Activated T-cell treated with anti-CD3 and anti-CD28 coated beads for 1 hour (primary cell): ENCODE results near the gene DEPDC7.
"Not testable (repeated sequence)": the region's sequence is repeated elsewhere in the genome, so short reads cannot be mapped to it uniquely, and the experiment has no call there.

Source experiments
- DNase-seq: peaks from one replicate; pipeline ENCODE4 v3.0.0-alpha.2; 2020; ENCODE audit warnings: low read depth

The DEPDC7 gene

DNA sequence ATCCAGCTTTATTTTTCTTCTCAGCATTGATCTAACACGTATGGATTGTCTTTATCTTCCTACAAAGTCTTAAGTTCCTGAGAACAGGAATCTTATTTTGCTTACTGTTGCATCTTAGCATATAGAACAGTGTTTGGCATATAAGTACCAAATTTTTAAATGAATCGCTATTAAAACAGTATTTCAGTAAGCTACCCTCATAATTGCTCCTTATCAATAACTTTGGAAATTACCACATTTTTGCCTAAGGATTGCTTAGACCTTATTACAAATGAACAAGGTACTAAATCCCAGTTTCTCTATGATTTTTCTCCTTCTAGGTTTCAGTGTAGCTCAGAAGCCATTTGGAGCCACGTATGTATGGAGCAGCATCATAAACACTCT, 9.7 kb downstream of the DEPDC7 start:
- no peak for DNase-seq

DNA sequence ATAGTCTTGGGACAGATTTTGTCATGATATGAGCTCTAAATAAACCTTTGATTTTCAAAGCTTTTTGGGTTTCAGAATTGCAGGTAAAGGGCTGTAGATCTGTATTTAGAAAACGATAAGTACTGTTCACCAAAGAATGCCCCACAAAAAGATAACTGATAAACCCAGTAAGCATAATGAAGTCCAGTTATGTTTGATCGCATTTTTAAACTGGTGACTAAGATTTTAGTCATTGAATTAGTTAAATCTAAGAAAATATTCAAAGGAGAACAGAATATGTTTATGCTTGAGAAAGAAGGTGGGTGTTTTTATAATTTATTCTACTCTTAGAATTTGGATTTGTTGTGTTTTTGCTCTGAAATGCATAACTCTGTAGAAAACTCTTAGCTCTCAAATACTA, 11.6 kb downstream of the DEPDC7 start:
- DNase-seq, result no peak

DNA sequence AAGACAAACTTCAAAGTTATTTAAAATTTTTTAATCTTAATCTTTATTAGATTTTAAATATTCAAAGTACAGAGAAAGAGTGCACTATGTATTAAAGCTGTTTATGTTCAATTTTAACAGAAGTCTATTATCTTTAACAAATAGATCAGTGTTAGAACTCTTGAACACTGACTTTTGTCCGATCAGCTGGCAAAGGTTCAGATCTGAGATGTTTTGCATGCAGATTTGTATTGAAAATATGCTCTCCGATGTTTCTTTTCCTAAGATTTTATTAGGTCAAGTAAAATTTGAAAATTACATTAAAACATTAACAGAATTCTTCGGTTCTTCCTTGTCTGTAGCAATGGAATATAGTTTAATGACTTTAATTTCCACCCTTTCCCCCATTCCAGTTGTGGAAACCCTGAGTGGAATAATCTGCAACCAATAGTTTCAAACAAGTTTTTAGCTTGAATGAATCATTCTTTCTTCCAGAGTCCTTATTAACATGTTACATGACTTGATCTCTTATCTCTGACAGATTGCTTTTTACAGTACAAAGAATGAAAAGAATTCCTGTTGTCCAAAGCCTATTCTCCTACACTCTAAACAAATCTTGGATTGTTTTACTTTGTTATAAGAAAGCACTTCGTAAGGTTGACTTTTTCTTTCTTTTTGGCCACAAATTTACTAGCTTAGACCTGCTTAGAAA, 12.3 kb downstream of the DEPDC7 start:
- no peak for DNase-seq

DNA sequence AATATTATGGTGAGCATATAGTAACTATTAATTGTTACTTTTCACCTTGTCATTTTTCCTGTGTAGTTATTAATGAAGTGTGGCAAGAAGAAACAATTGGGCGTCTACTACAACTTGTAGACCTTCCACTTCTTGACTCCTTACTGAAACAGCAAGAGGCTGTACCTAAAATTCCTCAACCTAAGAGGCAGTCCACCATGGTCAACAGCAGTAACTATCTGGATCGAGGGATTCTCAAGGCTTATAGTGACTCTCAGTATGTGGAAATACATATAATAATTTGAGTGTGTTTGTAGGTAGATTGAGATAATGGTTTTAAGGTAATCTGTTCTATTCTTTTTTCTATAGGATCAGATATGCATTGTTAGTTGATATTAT, 12.8 kb downstream of the DEPDC7 start:
- DNase-seq, result no peak

DNA sequence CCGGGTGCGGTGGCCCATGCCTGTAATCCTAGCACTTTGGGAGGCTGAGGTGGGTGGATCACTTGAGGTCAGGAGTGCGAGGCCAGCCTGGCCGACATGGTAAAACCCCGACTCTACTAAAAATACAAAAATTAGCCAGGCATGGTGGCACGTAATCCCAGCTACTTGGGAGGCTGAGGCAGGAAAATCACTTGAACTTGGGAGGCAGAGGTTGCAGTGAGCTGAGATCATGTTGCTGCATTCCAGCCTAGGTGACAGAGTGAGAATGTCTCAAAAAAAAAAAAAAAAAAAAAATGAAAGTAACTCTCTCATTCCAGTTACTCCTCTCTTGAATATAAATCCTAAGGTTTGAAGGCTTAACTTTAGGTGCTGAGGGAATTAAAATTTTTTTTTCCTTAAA, 13.5 kb downstream of the DEPDC7 start:
- DNase-seq, result not testable (repeated sequence)

DNA sequence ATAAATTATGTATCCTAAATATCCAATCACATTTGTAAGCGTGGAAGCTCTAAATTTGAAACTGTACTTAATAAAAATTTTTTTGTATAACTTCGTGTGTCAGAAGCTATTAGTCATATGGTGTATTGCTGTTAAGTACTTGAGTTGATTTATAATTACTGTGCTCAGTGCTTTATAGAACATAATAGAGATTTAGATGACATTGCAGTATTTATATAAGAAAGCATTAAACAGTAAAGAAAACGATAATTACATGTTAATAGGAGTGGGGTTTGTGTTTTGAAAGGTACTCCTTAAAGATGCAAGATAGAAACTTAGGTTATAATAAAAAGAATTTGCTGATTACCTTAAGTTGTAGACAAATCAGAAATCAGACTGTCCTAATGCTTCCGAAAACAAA, 17.8 kb downstream of the DEPDC7 start:
- no peak for DNase-seq

DNA sequence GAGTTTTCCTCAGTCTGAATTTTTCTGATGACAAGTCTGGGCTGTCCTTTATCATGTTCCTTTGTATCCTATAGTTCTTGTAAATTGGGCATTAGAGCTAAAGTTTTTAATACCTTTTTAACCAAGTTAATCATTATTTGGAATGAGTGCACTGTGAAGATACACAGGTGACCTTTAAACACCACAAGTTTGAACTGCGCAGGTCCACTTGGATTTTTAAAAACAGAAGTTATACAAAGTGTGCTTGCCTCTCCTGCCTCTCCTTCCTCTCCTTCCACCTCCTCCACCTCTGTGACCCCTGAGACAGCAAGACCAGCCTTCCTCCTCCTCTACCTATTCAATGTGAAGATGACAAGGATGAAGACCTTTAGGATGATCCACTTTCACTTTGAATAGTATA, 19.3 kb downstream of the DEPDC7 start:
- DNase-seq, result no peak

DNA sequence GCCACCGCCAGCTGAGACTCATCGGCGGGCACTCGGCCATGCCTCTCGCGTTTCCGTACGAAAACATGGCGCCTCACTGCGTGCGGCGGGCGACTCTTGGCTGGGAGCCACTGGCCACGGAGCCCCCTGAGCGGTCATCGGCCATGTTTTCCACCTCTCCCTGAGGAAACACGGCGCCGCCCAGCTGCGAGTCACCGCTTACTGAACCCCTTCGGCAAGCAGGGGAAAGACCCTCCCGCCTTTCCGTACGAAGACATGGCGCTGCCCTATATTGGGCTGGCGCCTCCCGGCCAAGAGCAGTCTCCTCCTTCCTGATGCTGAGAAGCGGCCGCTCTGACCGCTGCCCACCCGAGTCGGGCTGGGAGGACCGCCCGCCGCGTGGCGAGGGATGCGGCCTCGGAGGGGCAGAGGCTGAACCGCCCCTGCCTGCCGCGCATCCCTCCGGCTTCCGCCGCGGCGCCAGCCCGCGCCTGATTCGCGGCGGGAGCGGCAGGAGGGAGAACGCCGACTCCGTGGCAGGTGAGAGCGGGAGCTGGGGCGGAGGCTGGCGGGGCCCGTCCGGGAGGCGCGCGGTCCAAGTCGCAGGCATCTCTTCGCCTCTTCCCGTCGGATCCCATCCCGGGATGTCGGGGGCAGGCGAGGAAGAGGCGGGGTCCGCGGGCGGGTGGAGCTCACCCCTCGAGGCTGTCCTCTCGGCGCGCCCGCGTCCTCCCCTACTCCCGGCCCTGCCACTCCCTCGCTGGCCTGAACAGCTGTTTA, 23.8 kb downstream of the DEPDC7 start, which contains the start of gene TCP11L1:
TCP11L1 (plus strand) TSS at position 299 of the 759 bp plus-strand sequence. CDS start 4,202 bp downstream, outside the sequence.
- DNase-seq, result peak; percentile 69

DNA sequence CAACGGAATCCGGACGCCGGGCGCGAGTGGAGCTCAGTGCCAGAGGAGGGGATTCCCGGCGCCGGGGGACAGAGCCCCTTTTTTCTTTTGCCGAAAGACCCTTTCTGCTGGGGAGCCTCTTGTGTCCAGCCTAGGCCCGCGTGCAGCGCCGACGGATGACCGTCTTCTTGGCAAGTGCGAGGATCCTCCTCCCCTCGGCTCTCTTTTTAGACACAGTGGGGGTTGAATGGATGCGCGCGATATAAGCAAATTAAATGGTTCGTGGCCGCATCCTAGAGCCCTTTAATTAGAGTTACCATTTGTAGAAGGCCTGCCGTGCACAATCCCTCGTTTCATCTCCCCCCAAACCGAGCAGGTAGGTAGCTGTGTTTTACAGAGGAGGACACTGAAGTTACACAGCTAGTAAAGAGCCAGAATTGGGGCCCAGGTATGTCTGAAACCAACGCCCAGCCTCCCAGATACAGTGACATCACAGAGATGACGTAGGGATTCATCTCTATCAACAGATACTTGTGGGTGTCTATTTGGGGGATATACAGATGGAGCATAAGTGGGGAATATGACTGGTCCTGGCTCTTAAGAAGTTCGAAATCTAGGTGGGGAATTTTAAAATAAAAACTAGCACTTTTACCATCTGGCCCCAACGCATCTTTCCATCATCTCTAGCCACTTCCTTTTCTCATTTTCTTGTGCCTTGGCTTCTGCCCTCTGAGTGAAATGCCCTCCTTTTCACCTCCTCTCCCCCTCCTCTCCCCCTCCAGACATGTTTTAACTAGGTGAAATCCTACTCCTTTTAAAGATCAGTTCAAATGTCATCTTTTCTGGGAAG, 24.6 kb downstream of the DEPDC7 start:
- no peak for DNase-seq

DNA sequence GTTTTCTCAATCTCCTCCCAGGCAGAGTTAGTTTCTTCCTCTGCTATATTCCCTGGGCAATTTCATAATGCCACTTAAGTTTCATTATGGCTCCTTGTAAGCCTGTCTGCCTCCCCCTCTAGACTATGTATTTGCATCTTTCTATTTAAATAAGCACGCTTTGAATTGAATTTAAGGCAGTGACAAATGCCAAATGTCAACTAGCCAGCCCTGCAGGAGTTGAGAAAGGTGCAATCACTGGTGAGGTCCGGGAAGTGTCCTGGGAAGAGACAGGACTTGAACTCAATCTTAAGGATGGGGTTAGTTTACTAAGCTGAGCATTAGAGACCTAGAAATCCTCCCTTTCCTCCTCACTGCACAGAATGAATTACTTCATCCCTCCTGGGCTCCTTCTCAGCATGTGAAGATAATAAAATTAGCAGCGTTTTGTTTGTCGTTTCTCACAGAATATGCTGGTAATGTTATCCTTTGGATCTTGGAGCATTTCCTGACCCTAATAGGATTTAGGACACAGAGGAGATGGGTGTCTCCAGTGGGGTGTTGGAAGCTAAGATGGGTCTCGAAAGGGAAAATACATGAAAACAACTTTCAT, 25.3 kb downstream of the DEPDC7 start:
- no peak for DNase-seq

DNA sequence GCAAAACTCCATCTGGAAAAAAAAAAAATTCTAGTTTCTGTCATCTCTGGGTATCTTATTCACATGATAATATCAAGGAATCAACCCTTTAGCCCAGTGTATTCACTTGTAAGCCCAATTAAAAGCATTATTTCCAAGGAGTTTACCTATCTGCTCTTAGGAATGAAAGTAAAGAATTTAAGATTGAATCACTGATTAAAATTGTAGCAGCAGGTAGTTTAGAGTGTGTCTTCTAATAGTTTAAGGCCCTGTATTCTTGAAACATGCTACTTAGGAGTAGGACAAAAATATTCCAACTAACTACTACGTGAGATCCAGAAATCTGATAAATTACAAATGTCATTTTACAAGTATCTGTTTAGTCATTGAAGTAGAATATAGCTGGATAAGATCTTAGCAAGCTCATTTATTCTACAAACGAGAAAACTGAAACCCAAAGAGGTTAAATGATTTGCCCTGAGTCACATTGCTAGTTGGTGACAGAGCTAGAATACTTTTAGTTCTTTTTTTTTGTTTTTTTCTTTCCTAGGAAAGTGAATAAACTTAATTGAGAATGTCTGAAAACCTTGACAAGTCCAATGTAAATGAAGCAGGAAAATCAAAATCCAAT, 27.6 kb downstream of the DEPDC7 start:
- DNase-seq, result no peak

DNA sequence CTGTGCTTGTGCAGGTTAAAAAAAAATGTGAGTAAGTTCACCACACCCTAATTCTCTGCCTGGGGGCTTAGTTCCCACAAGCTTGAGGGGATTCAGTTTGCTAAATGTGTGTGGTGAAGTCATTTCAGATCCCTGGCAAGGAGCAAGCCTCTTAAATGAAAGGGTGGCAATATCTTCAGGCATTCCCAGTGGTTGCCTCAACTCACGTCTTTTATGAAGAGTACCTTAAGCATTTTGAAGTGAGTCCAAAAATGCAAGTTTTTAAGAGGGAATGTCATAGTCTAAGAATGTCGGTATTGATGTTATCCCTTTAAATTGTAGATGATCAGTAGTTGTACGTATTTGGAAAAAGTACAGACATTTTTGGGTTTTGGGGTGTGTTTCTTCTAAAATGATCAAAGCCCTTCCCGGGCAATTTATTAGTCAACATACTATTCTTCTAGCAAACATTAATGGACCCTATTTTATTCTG, 28.6 kb downstream of the DEPDC7 start:
- DNase-seq, result no peak

DNA sequence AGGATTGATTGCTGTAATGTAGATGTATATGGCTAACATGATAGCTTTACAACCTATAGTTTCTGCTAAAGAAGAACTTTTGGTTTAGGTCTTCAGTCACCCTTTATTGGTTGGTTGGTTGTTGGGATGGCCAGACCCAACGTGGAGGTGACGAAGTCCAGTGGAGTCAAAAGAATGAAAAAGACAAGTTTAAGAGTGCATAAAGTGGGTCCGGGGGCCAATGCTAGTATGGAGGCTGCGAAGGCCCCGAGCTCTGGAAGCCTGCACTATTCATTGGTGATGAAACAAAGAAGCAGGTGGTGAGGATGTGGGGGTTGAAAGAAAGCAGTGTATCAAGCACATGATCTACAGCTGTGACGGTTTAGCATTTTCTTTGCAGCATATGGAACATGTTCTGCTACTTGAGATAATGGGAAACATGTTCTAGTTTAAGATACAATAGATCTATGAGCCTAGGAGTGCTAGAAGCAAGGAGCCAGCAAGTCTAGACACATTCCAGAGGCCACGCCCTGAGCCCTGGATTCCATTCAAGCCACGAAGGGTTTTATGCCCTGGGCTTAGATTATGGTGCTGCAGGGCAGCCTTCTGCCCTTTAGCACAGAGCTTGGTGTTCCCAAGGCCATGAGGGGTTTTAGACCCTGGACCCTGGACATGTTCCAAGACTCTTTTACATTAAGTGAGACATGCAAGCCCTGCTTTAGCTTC, 30.0 kb downstream of the DEPDC7 start:
- no peak for DNase-seq

DNA sequence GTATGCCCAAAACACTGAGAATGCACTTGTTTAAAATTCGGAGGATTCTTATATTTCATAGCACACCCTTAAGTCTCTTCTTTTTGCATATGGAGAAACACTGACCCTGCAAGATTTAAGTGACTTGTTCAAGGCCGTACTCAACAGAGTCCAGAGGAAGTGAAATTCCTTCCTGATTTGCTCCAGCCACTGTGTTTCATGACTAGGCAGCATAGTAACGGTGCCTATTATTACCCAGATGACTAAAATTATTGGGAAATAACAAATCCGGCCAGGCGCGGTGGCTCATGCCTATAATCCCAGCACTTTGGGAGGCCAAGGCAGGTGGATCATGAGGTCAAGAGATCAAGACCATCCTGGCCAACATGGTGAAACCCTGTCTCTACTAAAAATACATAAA, 33.0 kb downstream of the DEPDC7 start:
- DNase-seq, result not testable (repeated sequence)

DNA sequence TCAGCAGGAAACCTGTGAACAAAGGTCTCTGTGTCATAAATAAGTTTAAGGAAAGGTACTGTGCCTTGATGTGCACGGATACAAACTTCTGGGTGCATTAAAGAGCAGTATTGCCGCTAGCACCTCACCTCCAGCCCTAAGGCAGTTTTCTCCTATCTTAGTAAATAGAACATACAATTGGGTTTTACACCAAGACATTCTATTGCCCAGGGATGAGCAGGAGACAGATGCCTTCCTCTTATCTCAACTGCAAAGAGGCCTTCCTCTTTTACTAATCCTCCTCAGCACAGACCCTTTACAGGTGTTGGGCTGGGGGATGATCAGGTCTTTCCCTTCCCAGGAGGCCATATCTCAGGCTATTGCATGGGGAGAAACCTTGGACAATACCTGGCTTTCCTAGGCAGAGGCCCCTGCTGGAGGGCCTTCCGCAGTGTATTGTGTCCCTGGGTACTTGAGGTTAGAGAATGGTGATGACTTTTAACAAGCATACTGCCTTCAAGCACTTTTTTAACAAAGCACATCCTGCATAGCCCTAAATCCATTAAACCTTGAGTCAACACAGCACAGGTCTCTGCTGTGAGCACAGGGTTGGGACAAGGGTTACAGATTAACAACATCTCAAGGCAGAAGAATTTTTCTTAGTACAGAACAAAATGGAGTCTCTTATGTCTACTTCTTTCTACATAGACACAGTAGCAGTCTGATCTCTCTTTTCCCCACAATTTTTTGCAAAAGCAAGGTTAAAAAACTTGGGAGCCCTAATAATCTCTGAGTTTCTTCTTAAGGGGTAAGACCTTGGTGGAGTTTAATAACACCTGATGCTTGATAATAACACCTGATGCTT, 34.1 kb downstream of the DEPDC7 start:
- not testable (repeated sequence) for DNase-seq

DNA sequence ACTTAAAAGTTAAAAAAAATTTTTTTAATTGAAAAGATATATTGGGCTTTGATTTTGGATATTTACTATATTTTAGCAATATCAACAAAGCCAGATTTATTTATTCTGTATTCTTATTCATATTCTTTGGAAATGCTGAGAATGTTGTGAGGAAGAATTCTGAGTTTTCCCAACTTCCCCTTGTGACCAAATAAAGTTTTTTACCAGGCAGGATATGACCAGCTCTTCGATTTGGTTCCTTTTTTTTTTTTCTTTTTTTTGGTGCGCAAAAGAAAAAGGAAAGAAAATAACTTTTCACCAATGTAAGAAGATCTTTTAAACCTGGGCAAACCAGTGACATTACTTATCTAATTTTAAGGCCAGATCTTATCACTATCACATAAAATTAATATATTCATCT, 36.6 kb downstream of the DEPDC7 start:
- no peak for DNase-seq

DNA sequence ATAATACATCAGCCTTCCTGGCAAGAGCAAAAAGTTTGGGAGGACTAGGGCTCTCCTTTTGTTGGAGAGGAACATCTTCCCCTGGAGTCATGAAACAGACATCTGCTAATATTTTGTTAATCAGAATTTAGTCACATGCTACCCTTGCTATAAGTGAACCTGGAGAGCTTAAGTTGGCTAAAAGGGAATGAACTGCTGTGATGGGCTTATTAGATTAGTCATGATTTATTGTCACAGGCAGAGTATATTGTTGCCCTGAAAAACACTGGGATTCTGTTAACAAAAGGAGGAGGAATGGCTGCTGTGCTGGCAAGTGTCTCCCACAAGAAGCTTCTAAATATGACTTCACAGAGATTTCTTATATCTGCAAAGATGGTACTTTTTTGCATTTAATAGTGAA, 39.7 kb downstream of the DEPDC7 start:
- DNase-seq, result no peak

DNA sequence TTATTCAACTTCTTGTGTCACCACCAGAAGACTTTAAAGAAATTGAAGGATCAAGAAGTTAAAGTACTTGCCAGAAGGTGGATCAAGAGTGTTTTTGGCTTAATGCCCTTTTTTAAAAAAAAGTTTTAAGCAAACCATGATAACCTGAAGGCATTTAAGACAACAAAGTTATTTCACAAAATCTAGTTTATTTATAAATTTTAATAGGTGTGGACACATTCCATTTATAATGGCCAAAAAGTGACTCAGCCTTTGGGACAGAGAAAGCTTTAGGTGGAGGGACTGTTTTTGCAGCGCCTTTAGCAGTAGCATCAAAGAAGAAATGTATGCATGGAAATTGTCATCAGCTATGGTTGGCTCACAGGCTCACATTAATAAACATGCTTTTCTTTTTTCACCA, 41.6 kb downstream of the DEPDC7 start:
- no peak for DNase-seq

DNA sequence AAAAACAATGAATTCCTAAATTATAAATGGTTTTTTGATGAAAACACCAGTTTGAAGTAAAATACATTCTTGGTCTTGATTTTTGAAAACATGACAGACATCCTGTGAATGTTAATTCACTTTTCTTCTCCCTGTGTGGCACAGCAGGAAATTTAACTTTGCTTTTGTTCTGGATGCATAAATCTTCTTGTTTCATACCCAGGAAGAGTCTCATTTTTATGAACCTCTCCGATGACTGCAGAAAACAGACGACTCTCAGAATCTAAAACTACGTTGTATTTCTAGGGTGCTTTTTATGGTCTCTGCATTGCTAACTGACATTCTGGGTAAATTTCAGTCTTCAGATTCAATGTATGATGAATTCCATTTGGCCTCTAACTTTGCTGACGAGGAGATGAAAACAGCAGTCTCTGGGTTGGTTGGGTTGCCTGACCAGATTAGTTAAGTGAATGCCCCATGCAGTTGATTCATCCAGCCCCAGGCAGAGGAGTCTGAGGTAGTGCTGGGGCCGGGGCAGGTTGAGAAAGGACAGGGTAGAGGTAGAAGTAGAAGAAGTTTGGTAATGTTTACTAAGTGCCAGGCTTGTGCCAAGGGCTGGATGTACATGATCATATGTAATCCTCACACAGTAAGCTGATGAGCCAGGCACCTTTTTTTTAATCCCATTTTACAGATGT, 43.8 kb downstream of the DEPDC7 start:
- DNase-seq, result no peak

DNA sequence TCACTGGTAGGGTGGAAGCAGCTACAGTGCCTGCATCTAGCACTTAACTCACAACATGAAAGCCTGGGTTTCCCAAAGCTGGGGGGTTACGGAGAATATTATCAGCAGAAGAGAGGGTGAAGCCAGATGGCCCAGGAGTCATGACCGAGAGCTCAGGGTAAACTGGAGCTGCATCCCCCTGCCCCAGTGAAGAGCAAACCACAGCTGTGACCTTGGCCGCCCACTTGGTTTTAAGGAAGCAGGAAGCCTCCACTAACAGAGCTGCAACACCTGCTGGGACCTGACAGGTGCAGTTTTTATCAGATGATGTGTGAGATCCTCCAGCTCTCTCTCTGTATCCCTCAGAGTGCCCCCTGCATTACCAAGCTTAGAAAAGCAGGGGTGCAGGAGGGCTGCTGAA, 44.6 kb downstream of the DEPDC7 start:
- no peak for DNase-seq
